Left hindlimb (tissue), 1 donor: ENCODE measurements around the gene VPS11.

Source experiments
- DNase-seq: peaks from one replicate; pipeline ENCODE4 v3.0.0-alpha.2; 2018

The VPS11 gene

GRCh38 chr11:119126675-119127268, 59.2 kb downstream of the VPS11 start:
- no peak for DNase-seq

- DNase-seq: no peak
Measured at GRCh38 chr11:119130662-119131061, 63.0 kb downstream of the VPS11 start.
